ENCODE results near the gene NRIP2.

Gene NRIP2

DNA sequence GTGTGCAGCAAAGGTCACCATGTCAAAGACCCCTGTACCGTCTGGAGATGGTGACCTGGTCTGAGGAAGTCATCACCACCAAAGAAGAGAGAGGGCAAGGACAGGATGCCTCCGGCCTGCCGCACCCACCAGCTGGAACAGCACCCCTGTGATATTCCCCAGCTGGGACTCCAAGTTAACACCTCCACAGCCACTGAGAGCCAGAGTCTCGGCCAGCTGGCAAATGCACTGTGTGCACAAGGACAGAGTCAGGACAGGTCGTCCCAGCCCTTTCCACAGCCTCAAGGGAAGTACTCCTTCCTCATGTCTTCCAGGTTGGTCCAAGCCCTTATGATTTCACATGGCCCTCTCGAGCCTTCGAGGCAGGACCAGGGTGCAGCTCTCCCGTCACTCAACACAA lies 59.4 kb downstream of the NRIP2 start:
- Histone ChIP-seq H3K4me3 (no peak overlapping the region), H3K27ac (no peak overlapping the region)
- no peak for DNase-seq (ENCODE audit: low spot score)
- TF ChIP-seq, protein P1, sequence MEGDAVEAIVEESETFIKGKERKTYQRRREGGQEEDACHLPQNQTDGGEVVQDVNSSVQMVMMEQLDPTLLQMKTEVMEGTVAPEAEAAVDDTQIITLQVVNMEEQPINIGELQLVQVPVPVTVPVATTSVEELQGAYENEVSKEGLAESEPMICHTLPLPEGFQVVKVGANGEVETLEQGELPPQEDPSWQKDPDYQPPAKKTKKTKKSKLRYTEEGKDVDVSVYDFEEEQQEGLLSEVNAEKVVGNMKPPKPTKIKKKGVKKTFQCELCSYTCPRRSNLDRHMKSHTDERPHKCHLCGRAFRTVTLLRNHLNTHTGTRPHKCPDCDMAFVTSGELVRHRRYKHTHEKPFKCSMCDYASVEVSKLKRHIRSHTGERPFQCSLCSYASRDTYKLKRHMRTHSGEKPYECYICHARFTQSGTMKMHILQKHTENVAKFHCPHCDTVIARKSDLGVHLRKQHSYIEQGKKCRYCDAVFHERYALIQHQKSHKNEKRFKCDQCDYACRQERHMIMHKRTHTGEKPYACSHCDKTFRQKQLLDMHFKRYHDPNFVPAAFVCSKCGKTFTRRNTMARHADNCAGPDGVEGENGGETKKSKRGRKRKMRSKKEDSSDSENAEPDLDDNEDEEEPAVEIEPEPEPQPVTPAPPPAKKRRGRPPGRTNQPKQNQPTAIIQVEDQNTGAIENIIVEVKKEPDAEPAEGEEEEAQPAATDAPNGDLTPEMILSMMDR (IDR thresholded peaks at IDR 0.05): no peak

All from coronary artery (tissue), 2 donors.